Right forelimb (tissue), 1 donor: ENCODE results near the gene BDKRB2.

Experiments
- DNase-seq: peaks from one replicate; pipeline ENCODE4 v3.0.0-alpha.2; 2018

Gene BDKRB2

DNA sequence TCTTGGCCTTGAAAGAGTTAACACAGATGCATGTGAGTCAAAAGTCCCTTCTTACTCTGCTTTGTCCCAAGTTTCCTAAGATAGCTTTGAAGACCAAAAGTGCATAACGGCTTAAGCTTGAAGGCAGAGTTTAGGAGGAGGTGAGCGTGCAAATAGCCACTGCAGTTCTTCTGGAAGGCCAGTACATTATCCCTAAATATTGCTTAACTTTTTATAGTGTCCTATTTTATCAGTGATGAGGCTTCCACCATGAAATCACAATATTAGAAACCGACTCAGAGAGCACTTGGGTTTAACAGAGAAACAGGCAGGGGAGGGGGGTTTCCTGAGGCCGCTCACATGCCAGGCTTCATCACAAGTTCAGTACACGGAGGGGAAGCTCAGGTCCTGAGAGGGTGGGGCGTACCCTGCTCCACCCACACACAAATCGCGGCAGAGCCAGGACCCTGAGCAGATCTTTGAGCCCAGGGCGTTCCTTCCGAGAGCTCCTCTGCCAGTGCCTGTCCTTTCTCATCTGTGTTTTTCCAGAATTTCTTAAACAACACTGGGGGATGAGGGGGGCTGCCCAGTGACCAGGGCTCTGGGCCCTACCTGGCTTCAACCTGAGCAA is 26.8 kb upstream of the BDKRB2 start:
- peak; percentile 46 for DNase-seq

GRCh38 chr14:96178461-96179321 is 25.9 kb upstream of the BDKRB2 start:
- DNase-seq: peak; percentile 42

DNA sequence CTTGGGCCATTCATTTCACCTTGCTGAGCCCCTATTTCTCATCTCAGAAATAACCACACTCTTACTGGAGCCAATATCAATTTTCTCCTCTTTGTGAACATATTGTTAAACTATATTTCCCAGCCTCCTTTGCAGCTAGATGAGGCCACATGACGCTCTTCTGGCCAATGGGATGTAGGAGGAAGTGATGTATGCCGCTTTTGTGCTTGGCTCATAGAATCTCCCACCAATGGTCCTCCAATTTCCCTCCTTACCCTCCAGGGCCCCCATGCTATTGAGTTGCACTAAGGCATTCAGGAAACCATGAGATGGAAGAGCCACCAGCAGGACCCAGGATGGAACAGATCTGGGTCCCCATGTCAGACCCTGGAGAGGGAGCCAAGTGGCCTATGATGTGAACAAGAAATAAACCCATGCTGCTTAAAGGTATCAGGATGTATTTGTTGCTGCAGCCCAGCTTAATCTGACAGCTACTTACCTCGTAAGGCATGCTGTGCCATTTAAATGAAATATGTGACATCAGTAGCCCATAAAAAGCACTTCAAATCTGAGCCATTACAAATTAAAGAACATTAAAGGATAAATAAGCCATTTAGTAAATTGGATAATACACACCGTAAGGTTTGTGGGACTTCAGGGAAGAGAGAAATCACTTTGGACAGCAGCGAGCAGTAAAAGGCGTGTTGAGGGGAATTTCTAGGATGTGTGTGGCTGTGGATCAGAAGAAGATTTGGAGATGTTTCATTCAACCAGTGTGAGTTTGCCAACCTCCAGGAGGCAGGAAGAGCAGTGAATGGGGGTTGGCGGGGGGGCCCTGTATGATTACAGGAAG is 24.4 kb upstream of the BDKRB2 start:
- no peak for DNase-seq

DNA sequence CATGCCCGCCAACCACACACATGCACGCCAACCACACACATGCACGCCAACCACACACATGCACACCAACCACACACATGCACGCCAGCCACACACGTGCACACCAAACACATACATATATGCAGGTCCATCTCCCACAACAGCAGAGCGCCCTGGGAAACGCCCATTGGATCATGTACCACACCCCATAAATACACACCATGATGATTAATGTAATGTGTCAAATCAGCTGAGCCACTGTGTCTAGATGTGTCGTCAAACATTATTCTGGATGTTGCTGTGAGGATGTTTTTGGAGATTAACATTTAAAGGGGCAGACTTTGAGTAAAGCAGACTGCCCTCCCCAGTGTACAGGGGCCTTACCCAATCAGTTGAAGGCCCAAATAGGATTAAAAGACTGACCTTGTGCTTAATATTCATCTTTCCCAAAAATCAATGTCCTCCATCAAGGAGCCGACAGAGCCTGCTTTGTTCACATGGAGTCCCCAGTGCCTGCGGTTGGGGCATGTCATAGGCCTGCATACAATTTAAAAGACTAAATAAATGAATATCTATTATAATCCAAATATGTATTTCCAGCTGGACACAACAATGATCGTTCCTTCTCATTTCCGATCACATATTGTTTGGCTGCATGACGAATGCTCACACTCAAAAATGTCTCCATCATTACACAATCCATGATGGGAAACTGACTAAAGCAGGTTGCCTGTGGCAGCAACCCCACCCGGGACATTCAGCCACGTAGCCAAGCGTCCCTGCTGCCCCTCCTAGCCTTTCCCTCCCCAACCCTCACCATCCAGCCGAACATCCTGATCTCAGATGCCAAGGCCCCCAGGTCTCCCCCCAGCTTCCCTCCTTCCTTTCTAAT is 23.2 kb upstream of the BDKRB2 start:
- DNase-seq: no peak

DNA sequence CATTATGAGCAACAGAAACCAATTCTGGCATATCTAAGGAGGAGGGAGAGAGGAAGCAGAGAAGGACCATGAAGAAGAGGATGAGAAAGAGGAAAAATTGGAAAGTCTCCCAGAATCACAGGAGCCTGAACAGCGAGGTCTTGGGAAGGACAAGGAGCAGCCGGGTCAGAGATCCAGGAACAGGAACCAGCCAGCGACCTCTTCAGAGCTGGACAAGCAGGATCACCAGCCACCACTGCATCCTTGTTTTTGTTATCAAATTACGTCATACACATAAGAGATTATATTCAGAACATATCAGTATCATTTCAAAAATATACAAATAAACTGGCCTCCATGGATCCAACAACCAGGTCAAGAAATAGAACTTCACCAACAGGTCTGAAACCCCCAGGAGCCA is 22.1 kb upstream of the BDKRB2 start:
- DNase-seq: no peak

- DNase-seq: no peak
Measured at GRCh38 chr14:96184737-96185136, 19.9 kb upstream of the BDKRB2 start.

GRCh38 chr14:96187216-96188031 is 17.2 kb upstream of the BDKRB2 start:
- DNase-seq: no peak

DNA sequence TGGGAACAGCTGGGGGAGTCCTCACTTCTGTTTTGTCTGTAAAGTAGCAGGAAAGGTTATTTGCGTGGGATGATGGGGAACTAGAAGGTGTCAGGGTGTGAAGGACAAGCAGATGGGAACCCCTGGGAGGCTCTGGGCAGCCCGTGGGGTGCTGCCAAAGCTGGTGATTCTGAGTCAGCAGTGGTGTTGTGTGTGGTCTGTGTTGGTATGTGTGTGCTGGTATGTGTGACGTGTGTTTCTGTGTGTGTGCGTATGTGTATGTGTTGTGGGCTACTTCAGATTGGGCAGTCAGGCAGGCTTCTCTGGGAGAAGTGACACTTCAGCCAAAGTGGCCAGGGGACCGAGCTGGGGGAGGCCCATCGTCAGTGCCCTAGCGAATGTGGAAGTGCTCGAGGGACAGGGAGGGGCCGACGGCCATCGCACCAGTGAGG is 15.3 kb upstream of the BDKRB2 start:
- DNase-seq: no peak

DNA sequence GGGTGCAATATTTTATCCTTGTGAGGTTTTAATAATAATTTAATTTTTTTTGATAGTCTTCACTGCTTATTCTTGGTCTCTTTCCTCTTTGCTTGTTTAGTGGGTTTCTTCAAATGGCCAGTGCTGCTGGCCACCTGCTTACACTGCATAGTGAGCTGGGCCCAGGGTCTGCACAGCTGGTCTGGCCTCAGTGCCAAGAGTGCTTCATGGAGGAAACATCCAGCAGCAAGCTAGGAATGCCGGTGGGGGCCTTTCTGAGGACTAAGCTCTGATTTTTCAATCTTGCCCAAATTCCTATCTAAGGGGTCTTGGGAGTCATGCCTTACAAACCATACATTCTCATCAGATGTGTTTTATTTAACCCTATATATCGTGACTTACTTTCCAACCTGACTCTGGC is 13.3 kb upstream of the BDKRB2 start:
- no peak for DNase-seq

- DNase-seq: no peak
Measured at GRCh38 chr14:96191841-96192462, 12.7 kb upstream of the BDKRB2 start.

- no peak for DNase-seq
Measured at GRCh38 chr14:96192975-96193805, 11.4 kb upstream of the BDKRB2 start.

DNA sequence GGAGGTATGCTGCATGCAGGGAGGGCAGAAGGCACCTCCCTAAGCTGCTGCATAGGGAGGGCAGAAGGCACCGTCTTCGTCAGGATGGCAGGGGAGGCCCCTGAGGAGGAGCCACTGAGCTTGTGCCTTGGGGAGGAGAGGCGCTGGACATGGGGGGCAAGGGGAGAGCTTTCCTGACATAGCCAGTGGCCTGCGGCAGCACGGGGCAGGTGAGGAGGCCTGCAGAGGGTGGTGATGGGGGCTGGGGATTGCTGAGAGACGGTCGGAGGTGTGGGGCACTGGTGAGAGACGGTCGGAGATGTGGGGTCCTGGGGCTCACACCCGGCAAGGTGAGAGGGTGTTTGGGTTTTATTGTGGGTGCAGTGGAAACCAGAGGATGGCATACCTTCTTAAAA is 10.4 kb upstream of the BDKRB2 start:
- DNase-seq: no peak

GRCh38 chr14:96194657-96195431 is 9.8 kb upstream of the BDKRB2 start:
- no peak for DNase-seq

GRCh38 chr14:96195441-96196081 is 9.1 kb upstream of the BDKRB2 start:
- no peak for DNase-seq

DNA sequence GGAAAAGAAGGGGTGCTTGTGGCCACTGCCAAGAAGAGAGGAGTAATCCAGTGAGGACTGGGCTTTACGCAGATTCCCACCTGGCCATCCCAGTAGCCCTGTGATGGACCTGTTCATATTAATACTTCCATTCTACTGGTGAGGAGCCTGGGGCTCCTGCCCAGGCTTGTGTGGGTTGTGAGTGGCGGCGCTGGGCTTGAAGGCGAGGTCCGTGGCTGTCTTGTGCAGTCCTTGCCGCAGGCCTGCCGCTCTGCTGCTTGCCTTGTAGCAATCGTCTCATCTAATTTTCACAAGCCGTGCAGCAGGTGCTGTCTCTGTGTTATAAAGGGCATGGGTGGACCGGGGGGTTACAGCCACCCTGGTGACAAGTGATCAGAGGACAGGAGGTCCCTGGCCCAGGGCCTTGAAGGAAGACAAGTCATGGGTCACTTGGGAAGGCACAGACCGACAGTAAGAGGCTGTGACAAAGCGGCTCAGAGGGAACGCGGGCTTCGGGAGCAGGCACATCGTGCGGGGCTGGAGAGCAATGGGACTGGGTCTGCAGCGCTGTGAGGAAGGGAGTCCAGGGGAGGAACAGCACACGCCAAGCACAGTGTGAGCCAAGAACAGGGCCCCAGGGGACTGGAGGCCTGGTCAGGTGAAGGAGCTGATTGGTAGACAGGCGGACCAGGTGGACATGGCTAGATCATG is 7.3 kb upstream of the BDKRB2 start:
- DNase-seq: no peak

GRCh38 chr14:96197969-96198368 is 6.7 kb upstream of the BDKRB2 start:
- no peak for DNase-seq

DNA sequence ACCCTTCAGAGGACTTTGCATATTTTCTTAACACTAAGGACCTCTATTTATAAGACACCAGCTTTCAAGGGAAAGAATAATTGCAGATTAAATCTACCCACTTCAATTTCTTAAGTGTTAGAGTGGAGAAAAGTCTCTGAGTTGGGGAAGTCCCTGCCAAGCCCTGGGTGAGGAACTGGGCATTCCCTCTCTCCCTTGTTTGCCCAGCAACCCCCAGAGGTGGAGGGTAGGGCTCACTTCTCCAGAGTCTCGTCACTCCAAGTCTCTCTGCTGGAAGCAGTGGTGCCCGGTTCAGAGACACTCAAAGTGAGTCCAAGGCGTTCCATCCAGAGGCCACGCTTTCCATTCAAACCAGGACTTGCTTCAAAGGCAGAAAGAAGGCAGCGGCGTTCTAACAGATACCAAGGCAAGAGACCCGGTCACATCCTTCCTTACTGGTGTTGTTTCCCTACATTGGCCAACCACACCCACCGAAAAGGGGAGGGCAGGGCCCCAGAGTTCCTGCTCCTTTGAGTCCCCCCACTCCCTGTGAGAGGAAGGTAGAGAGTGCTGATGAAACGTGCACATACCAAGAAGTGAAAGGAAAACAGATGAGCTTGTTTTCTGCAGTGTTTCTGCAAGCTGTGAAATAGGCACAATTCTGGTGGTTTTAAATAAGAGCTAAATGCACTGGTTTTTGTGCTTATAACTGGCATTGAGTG is 6.1 kb upstream of the BDKRB2 start:
- no peak for DNase-seq

- no peak for DNase-seq
Measured at GRCh38 chr14:96201157-96201556, 3.5 kb upstream of the BDKRB2 start.
